AG09319 (cell line): ENCODE data around the gene TMUB1.

Source experiments
- DNase-seq: peaks from one replicate; pipeline ENCODE4 v3.0.0-alpha.2; 2010; ENCODE audit warnings: low read depth; ENCODE audit errors: extremely low read depth
- TF ChIP-seq, protein P1 (sequence below): IDR thresholded peaks from 2 replicates; pipeline ENCODE4 v1.5.1; 2011; ENCODE audit warnings: low read depth, mild to moderate bottlenecking, inconsistent platforms, low read length, moderate library complexity

The TMUB1 gene

DNA sequence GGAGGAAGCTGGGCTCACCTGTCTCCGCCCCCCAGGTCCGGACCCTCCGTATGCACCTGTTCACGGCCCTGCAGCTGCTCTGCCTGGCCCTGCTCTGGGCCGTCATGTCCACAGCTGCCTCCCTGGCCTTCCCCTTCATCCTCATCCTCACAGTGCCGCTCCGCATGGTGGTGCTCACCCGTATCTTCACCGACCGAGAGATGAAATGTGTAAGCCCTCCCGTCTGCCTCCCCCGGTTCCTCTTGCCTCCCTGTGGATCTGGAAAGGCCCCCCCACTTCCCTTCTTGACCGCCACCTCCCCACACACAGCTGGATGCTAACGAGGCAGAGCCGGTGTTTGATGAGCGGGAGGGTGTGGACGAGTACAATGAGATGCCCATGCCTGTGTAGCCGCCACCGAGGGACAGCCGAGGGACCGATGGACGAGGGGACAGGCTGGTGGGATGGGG, 7.3 kb downstream of the TMUB1 start:
- no peak for DNase-seq
- TF ChIP-seq, protein P1, sequence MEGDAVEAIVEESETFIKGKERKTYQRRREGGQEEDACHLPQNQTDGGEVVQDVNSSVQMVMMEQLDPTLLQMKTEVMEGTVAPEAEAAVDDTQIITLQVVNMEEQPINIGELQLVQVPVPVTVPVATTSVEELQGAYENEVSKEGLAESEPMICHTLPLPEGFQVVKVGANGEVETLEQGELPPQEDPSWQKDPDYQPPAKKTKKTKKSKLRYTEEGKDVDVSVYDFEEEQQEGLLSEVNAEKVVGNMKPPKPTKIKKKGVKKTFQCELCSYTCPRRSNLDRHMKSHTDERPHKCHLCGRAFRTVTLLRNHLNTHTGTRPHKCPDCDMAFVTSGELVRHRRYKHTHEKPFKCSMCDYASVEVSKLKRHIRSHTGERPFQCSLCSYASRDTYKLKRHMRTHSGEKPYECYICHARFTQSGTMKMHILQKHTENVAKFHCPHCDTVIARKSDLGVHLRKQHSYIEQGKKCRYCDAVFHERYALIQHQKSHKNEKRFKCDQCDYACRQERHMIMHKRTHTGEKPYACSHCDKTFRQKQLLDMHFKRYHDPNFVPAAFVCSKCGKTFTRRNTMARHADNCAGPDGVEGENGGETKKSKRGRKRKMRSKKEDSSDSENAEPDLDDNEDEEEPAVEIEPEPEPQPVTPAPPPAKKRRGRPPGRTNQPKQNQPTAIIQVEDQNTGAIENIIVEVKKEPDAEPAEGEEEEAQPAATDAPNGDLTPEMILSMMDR, result no peak

DNA sequence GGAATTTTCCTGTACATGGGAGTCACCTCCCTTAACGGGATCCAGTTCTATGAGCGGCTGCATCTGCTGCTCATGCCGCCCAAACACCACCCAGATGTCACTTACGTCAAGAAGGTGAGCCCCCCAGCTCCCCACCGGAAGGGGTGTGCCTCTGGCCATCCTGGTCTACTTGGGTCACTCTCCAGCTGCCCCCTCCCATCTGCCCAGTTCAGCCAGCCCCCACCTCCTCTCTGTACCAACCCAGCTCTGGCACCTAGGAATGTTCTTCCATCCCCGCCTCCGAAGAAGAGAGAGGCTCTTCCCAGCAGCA, 7.7 kb downstream of the TMUB1 start:
- TF ChIP-seq, protein P1, result no peak
- no peak for DNase-seq

DNA sequence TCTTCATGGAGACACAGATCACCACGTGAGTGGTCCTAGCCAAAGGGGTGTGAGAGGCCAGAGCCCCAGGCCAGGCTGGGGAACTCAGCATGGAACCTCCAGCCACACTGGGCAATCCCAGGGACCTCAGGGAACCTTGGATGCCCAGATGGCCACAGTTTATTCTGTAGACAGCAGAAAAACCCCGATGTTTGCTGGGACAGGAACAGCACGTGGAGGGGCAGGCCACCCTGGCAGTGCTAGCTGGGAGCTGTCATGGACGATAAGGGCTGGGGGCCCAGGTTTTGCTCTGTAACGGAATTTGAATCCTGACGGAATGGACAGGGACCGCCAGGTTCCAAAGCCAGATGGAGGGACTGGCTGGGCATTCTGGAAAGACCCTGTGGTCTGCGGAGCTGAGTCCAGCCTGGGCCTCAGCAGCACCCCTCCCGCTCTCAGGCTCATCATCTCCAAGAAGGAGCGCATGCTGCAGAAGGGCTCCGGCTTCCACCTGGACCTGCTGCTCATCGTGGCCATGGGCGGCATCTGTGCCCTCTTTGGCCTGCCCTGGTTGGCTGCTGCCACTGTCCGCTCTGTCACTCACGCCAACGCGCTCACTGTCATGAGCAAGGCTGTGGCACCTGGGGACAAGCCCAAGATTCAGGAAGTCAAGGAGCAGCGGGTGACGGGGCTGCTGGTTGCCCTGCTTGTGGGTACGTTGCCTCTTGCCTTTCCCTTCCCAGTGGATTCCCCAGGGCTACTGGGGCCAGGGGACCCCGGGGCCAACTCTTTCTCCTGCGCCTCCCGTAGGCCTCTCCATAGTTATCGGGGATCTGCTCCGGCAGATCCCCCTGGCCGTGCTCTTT, 8.3 kb downstream of the TMUB1 start:
- DNase-seq, result no peak
- TF ChIP-seq, protein P1, result no peak

DNA sequence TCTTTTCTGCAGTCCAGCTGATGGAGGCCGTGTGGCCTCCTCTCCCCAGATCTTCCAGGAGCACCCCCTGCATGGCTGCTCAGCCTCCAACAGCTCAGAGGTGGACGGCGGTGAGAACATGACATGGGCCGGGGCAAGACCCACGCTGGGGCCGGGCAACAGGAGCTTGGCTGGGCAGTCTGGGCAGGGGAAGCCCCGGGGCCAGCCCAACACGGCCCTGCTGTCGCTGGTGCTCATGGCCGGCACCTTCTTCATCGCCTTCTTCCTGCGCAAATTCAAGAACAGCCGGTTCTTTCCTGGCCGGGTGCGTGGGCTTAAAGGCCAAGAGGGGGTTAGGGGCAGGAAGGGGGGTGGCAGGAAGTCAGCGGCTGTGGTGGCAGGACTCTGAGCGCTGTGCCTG, 9.3 kb downstream of the TMUB1 start:
- no peak for DNase-seq
- TF ChIP-seq, protein P1, result no peak

DNA sequence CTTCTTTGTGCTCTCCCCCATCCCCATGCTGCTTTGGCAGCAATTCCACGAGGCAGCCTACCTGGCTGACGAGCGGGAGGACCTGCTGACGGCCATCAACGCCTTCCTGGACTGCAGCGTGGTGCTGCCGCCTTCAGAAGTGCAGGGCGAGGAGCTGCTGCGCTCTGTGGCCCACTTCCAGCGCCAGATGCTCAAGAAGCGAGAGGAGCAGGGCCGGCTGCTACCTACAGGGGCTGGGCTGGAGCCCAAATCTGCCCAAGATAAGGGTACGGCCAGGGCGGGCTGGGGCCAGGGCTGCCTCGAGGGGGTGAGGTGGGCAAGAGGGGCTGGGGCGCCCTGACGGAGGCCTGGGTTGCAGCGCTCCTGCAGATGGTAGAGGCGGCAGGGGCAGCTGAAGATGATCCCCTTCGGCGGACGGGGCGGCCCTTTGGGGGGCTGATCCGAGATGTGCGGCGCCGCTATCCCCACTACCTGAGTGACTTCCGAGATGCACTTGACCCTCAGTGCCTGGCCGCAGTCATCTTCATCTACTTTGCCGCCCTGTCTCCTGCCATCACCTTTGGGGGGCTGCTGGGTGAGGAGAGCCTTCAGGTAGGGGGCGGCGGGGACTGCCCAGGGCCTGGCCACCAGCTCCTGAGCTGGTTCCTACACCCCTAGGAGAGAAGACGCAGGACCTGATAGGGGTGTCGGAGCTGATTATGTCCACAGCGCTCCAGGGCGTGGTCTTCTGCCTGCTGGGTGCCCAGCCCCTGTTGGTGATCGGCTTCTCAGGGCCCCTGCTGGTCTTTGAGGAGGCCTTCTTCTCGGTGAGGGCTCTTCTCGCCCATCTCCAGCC, 12.0 kb downstream of the TMUB1 start:
- TF ChIP-seq, protein P1, result no peak
- DNase-seq, result no peak

DNA sequence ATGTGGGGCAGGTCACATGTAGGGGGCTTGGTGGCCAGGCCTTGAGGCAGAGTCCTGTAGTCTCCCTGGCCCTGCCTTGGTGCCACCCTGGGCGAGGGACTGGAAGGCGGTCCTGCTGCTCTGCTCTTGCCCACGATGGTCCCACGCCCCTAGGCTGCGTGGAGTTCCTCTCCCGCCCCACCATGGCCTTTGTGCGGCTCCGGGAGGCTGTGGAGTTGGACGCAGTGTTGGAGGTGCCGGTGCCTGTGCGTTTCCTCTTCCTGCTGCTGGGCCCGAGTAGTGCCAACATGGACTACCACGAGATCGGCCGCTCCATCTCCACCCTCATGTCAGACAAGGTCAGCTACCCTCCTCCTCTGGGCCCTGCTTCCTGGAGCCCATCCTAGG, 12.7 kb downstream of the TMUB1 start:
- no peak for DNase-seq
- TF ChIP-seq, protein P1, result no peak
